ENCODE measurements around the gene COL13A1.

COL13A1 gene

GRCh38 chr10:69774596-69774995, 27.1 kb upstream of the COL13A1 start:
- H3K9me3 Mint-ChIP-seq: no peaks in the 10 kb centered on the region
- DNase-seq: no peak
- no peak overlapping the region for H3K4me3 Mint-ChIP-seq
- peaks cover 10% of the 10 kb centered on the region for H3K27me3 Mint-ChIP-seq
- H3K36me3 Mint-ChIP-seq (ENCODE audit: low read depth): no peaks in the 10 kb centered on the region
- H3K27ac Mint-ChIP-seq: no peak overlapping the region
- H3K4me1 Mint-ChIP-seq (ENCODE audit: low read depth): no peaks in the 10 kb centered on the region

GRCh38 chr10:69780077-69780476, 21.6 kb upstream of the COL13A1 start:
- Mint-ChIP-seq H3K4me3 (no peak overlapping the region), H3K27ac (no peak overlapping the region), H3K27me3 (no peaks in the 10 kb centered on the region), H3K36me3 (ENCODE audit: low read depth) (no peaks in the 10 kb centered on the region), H3K4me1 (ENCODE audit: low read depth) (no peaks in the 10 kb centered on the region), H3K9me3 (no peaks in the 10 kb centered on the region)
- no peak for DNase-seq

GRCh38 chr10:69781576-69781975, 20.1 kb upstream of the COL13A1 start:
- no peak for DNase-seq
- peaks cover 5% of the 10 kb centered on the region for H3K27me3 Mint-ChIP-seq

GRCh38 chr10:69783515-69783914, 18.2 kb upstream of the COL13A1 start:
- H3K9me3 Mint-ChIP-seq: no peaks in the 10 kb centered on the region
- no peak overlapping the region for H3K27ac Mint-ChIP-seq
- H3K4me1 Mint-ChIP-seq (ENCODE audit: low read depth): no peaks in the 10 kb centered on the region
- no peak overlapping the region for H3K4me3 Mint-ChIP-seq
- peaks cover 5% of the 10 kb centered on the region for H3K27me3 Mint-ChIP-seq
- H3K36me3 Mint-ChIP-seq (ENCODE audit: low read depth): no peaks in the 10 kb centered on the region
- DNase-seq: no peak

More at GRCh38 chr10:69781576-69781975, 20.1 kb upstream of the COL13A1 start:
- Mint-ChIP-seq H3K27ac (no peak overlapping the region), H3K4me1 (ENCODE audit: low read depth) (no peaks in the 10 kb centered on the region), H3K36me3 (ENCODE audit: low read depth) (no peaks in the 10 kb centered on the region), H3K4me3 (no peak overlapping the region), H3K9me3 (no peaks in the 10 kb centered on the region)

GRCh38 chr10:69786791-69787190, 14.9 kb upstream of the COL13A1 start:
- H3K4me1 Mint-ChIP-seq (ENCODE audit: low read depth): no peaks in the 10 kb centered on the region
- no peaks in the 10 kb centered on the region for H3K9me3 Mint-ChIP-seq
- no peaks in the 10 kb centered on the region for H3K36me3 Mint-ChIP-seq (ENCODE audit: low read depth)
- H3K4me3 Mint-ChIP-seq: no peak overlapping the region
- DNase-seq: no peak
- no peak overlapping the region for H3K27ac Mint-ChIP-seq
- H3K27me3 Mint-ChIP-seq: peaks cover 12% of the 10 kb centered on the region

- DNase-seq: no peak
- Mint-ChIP-seq H3K9me3 (no peaks in the 10 kb centered on the region), H3K27me3 (peaks cover 14% of the 10 kb centered on the region), H3K4me1 (ENCODE audit: low read depth) (no peaks in the 10 kb centered on the region), H3K36me3 (ENCODE audit: low read depth) (no peaks in the 10 kb centered on the region), H3K27ac (no peak overlapping the region), H3K4me3 (no peak overlapping the region)
Observed at GRCh38 chr10:69787681-69788080, 14.0 kb upstream of the COL13A1 start.

GRCh38 chr10:69789164-69789576, 12.5 kb upstream of the COL13A1 start:
- H3K27me3 Mint-ChIP-seq: peaks cover 26% of the 10 kb centered on the region
- no peak for DNase-seq

GRCh38 chr10:69791812-69792211, 9.9 kb upstream of the COL13A1 start:
- Mint-ChIP-seq H3K36me3 (ENCODE audit: low read depth) (no peaks in the 10 kb centered on the region), H3K27me3 (peaks cover 36% of the 10 kb centered on the region), H3K9me3 (peaks cover 2% of the 10 kb centered on the region), H3K4me3 (no peak overlapping the region), H3K4me1 (ENCODE audit: low read depth) (no peaks in the 10 kb centered on the region), H3K27ac (no peak overlapping the region)
- DNase-seq: no peak

More at GRCh38 chr10:69789164-69789576, 12.5 kb upstream of the COL13A1 start:
- Mint-ChIP-seq H3K4me1 (ENCODE audit: low read depth) (no peaks in the 10 kb centered on the region), H3K9me3 (no peaks in the 10 kb centered on the region), H3K36me3 (ENCODE audit: low read depth) (no peaks in the 10 kb centered on the region), H3K4me3 (no peak overlapping the region), H3K27ac (no peak overlapping the region)

- Mint-ChIP-seq H3K27ac (no peak overlapping the region), H3K4me3 (no peak overlapping the region), H3K9me3 (peaks cover 2% of the 10 kb centered on the region), H3K36me3 (ENCODE audit: low read depth) (no peaks in the 10 kb centered on the region), H3K4me1 (ENCODE audit: low read depth) (no peaks in the 10 kb centered on the region), H3K27me3 (peaks cover 41% of the 10 kb centered on the region)
- DNase-seq: no peak
Observed at GRCh38 chr10:69792341-69792740, 9.4 kb upstream of the COL13A1 start.

- H3K36me3 Mint-ChIP-seq (ENCODE audit: low read depth): no peaks in the 10 kb centered on the region
- no peak for DNase-seq
- no peaks in the 10 kb centered on the region for H3K4me1 Mint-ChIP-seq (ENCODE audit: low read depth)
- no peak overlapping the region for H3K27ac Mint-ChIP-seq
- H3K9me3 Mint-ChIP-seq: peaks cover 2% of the 10 kb centered on the region
- H3K4me3 Mint-ChIP-seq: no peak overlapping the region
- H3K27me3 Mint-ChIP-seq: peaks cover 55% of the 10 kb centered on the region
Observed at GRCh38 chr10:69794673-69795072, 7.0 kb upstream of the COL13A1 start.

- Mint-ChIP-seq H3K4me3 (no peak overlapping the region), H3K27ac (no peak overlapping the region), H3K4me1 (ENCODE audit: low read depth) (no peaks in the 10 kb centered on the region), H3K36me3 (ENCODE audit: low read depth) (no peaks in the 10 kb centered on the region), H3K9me3 (peaks cover 2% of the 10 kb centered on the region), H3K27me3 (peaks cover 62% of the 10 kb centered on the region)
- no peak for DNase-seq
Observed at GRCh38 chr10:69795242-69795934, 6.3 kb upstream of the COL13A1 start.

- H3K27me3 Mint-ChIP-seq: peaks cover 77% of the 10 kb centered on the region
- DNase-seq: no peak
- H3K9me3 Mint-ChIP-seq: peaks cover 2% of the 10 kb centered on the region
- peaks cover 7% of the 10 kb centered on the region for H3K4me1 Mint-ChIP-seq (ENCODE audit: low read depth)
- no peak overlapping the region for H3K27ac Mint-ChIP-seq
- no peak overlapping the region for H3K4me3 Mint-ChIP-seq
- no peaks in the 10 kb centered on the region for H3K36me3 Mint-ChIP-seq (ENCODE audit: low read depth)
Observed at GRCh38 chr10:69797959-69798358, 3.7 kb upstream of the COL13A1 start.

- Mint-ChIP-seq H3K27ac (no peak overlapping the region), H3K9me3 (peaks cover 2% of the 10 kb centered on the region), H3K4me3 (no peak overlapping the region), H3K4me1 (ENCODE audit: low read depth) (peaks cover 7% of the 10 kb centered on the region), H3K27me3 (peaks cover 82% of the 10 kb centered on the region), H3K36me3 (ENCODE audit: low read depth) (no peaks in the 10 kb centered on the region)
- no peak for DNase-seq
Observed at GRCh38 chr10:69800109-69800508, 1.6 kb upstream of the COL13A1 start.

GRCh38 chr10:69800665-69801064, 1.0 kb upstream of the COL13A1 start:
- H3K36me3 Mint-ChIP-seq (ENCODE audit: low read depth): no peaks in the 10 kb centered on the region

GRCh38 chr10:69801094-69801433, 642 bp upstream of the COL13A1 start:
- H3K9me3 Mint-ChIP-seq: no peaks in the 10 kb centered on the region
- no peak overlapping the region for H3K27ac Mint-ChIP-seq
- H3K36me3 Mint-ChIP-seq (ENCODE audit: low read depth): no peaks in the 10 kb centered on the region
- H3K4me1 Mint-ChIP-seq (ENCODE audit: low read depth): peaks cover 7% of the 10 kb centered on the region
- peak; percentile 50 for DNase-seq
- H3K4me3 Mint-ChIP-seq: peak overlapping the region; percentile 1
- H3K27me3 Mint-ChIP-seq: peaks cover 79% of the 10 kb centered on the region

More at GRCh38 chr10:69800665-69801064, 1.0 kb upstream of the COL13A1 start:
- DNase-seq: no peak
- Mint-ChIP-seq H3K9me3 (no peaks in the 10 kb centered on the region), H3K4me1 (ENCODE audit: low read depth) (peaks cover 7% of the 10 kb centered on the region), H3K27ac (no peak overlapping the region), H3K4me3 (no peak overlapping the region), H3K27me3 (peaks cover 83% of the 10 kb centered on the region)
